GM12892 (cell line): ENCODE results near the gene FAM9C.
A peak's percentile ranks its signal among the peaks of the same experiment; 100 is the strongest.
"Not testable (repeated sequence)": the region's sequence is repeated elsewhere in the genome, so short reads cannot be mapped to it uniquely, and the experiment has no call there.

Experiments used
- DNase-seq: peaks from one replicate; pipeline ENCODE4 v3.0.0; 2011; ENCODE audit not compliant: insufficient read length
- FAIRE-seq: peaks from 2 replicates; lab custom pipeline; 2011; peaks lifted over from hg19 to GRCh38; lab: Jason Lieb, UNC
- POLR2A ChIP-seq: IDR thresholded peaks from 2 replicates; pipeline ENCODE4 v1.6.1; 2011; ENCODE audit warnings: low read depth, low read length, control low read depth
- POLR2AphosphoS5 ChIP-seq: IDR thresholded peaks from 2 replicates; pipeline ENCODE4 v1.6.1; 2011; ENCODE audit warnings: low read depth, low read length, control low read depth
- TAF1 ChIP-seq: IDR thresholded peaks from 2 replicates; pipeline ENCODE4 v1.6.1; 2011; ENCODE audit warnings: low read depth, mild to moderate bottlenecking, control low read depth, low read length, borderline replicate concordance

The FAM9C gene

DNA sequence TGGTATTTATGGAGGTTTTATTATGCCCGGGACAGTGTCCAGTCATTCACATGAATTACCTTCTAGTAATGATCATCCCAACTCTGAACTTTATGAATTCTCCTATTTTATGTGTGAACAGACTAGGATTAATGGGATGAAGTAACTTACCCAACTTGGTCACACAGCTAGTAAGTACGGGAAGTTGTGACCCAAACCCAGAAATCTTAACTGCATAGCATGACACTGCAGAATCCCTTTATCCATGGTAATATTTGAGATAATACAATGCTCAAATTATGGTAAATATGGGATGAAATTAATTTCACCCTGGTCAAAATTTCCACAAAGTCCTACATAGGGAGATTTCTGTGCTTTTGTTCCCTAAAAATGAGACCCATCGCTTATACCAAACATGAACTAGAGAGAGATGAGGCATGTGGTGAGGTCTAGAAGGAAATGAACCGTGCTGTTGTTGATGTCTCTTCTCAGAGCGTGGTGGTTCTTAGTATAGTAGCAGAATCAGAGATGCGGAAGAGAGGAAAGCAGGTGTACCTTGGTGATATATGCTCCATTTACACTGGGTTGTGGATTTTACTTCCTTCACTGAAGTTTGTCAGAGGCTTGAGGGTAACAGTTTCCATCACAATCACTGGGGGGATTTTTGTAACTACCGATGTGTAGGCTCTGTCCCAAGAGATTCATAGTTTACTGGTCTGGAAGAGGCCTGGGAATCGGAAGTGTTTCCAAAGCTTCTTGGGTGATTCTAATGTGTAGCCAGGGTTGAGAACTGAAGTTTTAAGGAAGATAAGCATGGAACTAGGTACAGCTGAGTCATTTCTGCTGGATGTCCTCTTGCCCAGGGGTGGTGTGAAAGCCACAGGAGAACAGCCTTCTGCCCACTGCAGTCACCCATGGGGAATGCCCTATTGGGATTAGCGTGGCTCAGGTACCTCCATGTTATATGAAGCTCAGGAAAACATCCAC, 30.2 kb upstream of the FAM9C start:
- DNase-seq (no peak), FAIRE-seq (peak; percentile 100)
- peak; percentile 52; the same call in 1 of the 2 replicates for TF ChIP-seq POLR2A
- 0 out of 2 replicates have a peak, but pooled peaks have one; percentile 24 for TF ChIP-seq POLR2AphosphoS5
- TF ChIP-seq TAF1, result no peak

- DNase-seq (no peak), FAIRE-seq (no peak)
These were observed 25.5 kb upstream of the FAM9C start for GRCh38 chrX:13069771-13070416.

DNA sequence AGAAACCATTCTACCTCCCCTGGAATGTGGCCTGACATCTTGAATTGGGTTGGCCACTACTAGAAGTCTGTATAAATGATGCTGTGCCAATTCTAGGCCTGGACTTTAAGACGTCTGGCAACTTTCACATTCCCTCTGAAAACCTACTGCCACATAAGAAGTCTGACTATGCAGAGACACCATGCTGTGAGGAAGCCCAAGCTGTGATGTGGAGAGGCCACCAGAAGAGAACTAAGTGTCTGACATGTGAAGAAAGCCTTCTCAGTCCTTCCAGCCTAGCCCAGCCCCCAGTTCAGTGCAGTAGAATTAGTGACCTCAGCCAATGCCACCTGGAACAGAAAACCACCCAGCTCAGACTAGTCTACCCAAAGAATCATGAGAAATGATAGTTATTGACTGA, 24.2 kb upstream of the FAM9C start:
- DNase-seq (no peak), FAIRE-seq (peak; percentile 56)
- TF ChIP-seq POLR2A (no peak), TAF1 (no peak), POLR2AphosphoS5 (no peak)

More at GRCh38 chrX:13069771-13070416, 25.5 kb upstream of the FAM9C start:
- TF ChIP-seq POLR2AphosphoS5 (no peak), TAF1 (no peak), POLR2A (no peak)

GRCh38 chrX:13067773-13068172, 23.4 kb upstream of the FAM9C start:
- DNase-seq (no peak), FAIRE-seq (no peak)
- TF ChIP-seq TAF1, result no peak
- no peak for TF ChIP-seq POLR2AphosphoS5
- no peak for TF ChIP-seq POLR2A

DNA sequence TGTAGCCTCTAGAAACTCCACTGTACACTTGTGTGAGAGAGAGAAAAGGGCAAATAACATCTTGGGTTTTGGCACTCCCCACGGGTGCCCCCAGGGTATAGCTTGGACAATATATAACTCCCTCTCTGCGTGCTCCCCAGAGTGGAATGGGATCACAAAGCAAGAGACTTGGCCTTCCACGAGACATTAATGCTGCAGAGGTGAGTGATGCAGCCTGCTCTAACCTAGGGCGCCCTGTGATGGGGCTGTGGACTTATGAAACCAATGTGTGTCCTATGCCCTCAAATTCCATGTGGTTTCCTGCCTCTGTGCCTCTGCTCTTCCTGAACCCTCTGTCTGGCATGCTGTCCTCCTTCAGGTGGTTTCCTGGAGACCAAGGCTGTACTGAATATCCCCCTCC, 22.0 kb upstream of the FAM9C start:
- DNase-seq (no peak), FAIRE-seq (peak; percentile 63)
- TF ChIP-seq POLR2AphosphoS5 (no peak), TAF1 (no peak), POLR2A (no peak)

DNA sequence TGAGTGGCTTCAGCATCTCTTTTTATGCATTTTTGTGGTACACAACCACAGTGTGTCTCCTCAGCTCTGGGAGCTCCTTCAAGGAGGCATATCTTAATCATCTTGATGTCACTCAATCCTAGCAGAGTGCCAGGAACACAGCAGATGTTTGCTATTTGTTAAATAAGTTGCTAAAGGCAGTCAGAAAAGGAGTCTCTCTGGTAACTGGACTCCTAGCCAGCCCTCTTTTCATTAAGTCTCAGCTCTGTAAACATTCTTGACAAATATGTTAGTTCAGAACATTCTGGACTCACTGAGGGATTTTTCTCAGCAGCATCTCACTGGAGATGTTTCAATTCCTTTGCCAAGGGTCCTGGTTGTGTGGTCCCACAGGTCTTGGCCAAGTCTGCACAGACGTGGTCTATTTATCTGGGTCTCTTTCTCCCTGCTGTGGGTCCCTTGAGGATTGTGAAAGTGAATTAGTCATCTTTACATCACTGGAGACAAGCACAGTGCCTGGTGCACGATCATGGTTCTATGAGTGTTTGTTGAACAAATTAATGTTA, 20.3 kb upstream of the FAM9C start:
- no peak for TF ChIP-seq POLR2AphosphoS5
- TF ChIP-seq TAF1, result no peak
- no peak for TF ChIP-seq POLR2A
- DNase-seq, result no peak
- FAIRE-seq, result peak; percentile 9

DNA sequence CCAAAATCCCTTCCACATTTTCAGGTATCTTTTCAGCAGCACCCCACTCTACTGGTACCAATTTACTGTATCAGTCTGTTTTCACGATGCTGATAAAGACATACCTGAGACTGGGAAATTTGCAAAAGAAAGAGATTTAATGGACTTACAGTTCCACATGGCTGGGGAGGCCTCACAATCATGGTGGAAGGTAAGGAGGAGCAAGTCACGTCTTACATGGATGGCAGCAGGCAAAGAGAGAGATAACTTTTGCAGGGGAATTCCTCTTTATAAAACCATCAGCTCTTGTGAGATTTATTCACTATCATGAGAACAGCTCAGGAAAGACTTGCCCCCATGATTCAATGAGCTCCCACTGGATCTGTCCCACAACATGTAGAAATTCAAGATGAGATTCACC, 18.7 kb upstream of the FAM9C start:
- FAIRE-seq, DNase-seq: not testable (repeated sequence)

GRCh38 chrX:13062331-13062730, 17.9 kb upstream of the FAM9C start:
- not testable (repeated sequence) for DNase-seq, FAIRE-seq

DNA sequence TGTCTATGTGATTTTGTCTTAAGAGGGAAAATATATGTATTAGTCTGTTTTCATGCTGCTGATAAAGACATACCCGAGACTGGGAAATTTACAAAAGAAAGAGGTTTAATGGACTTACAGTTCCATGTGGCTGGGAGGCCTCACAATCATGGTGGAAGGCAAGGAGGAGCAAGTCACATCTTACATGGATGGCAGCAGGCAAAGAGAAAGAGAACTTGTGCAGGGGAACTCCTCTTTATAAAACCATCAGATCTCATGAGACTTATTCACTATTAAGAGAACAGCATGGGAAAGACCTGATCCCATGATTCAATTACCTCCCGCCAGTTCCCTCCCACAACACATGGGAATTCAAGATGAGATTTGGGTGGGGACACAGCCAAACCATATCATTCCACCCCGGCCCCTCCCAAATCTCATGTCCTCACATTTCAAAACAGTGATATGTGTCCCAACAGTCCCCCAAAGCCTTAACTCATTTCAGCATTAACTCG, 16.8 kb upstream of the FAM9C start:
- DNase-seq, FAIRE-seq: not testable (repeated sequence)

DNA sequence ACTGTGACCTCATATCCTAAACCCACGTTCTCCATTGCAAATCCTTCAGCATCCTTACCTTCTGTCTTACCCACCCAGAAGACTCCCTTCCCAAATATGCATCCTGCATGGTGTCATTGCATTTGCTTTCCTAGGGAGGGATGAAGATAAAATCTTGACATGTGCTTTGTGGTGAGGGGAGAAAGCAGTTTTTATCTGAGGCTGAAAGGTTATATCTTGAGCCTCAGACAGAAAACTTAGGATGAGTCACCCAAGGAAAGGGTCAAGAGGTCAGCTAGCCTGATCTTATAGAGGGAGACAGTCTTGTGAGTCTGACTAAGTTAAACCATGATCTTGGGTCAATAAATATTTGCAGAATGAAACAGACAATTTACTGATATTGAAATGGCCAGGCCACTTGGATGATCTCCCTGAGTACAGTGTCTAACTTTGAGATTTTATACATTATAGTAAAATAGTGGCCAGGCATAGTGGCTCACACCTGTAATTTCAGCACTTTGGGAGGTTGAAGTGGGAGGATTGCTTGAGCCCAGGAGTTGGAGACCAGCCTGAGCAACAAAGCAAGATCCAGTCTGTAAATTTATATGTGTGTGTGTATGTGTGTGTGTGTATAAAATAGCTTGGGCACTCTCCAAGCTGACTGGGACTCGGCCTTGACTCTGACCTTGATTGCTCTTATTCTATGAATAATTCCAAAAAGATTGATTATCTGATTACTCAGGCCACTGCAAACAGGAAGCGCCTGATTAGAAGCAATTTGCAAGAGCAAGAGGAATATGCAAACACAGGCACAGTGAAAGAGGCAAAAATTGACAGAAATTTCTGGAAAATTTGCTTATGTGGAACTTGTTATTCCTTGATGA, 15.4 kb upstream of the FAM9C start:
- no peak for TF ChIP-seq POLR2AphosphoS5
- no peak for TF ChIP-seq TAF1
- TF ChIP-seq POLR2A, result no peak
- FAIRE-seq (peak; percentile 81), DNase-seq (no peak)

GRCh38 chrX:13055486-13055885, 11.1 kb upstream of the FAM9C start:
- DNase-seq, result no peak
- FAIRE-seq, result peak; percentile 93
- no peak for TF ChIP-seq POLR2AphosphoS5
